HCT116 (cell line): Measurements from ENCODE around the gene LRRC61. TPM values are rescaled to one million over a fixed set of nuclear protein-coding genes. Genes with fewer than 3 reads are reported as not detected.

Experiments
- ATAC-seq: fragments of 200-7000 bp; cut with Tn5 transposase; 2 replicates; pipeline ENCODE4 v1.9.1; 2020; ENCODE audit warnings: mild to moderate bottlenecking, moderate library complexity
- BruUV-seq: library from RNA; stranded (reverse); fragments of 400-500 nt; replicated peaks from 2 replicates; lab custom pipeline; 2021; lab: Mats Ljungman, UMichigan
- CTCF ChIA-PET: fragments of 300-600 bp; sonication (Branson Sonifier 250); formaldehyde crosslinking; loops from one replicate; lab custom pipeline; 2021; ENCODE audit warnings: antibody characterized with exemption; lab: Charles Lee
- POLR2A ChIA-PET: fragments of 300-600, 350-600 bp; sonication (Branson Sonifier 250); formaldehyde crosslinking; loops from one replicate; lab custom pipeline; 2021; ENCODE audit warnings: antibody characterized with exemption; lab: Charles Lee
- RAD21 ChIA-PET, 2 experiments: fragments of 300-600 bp; sonication (Branson Sonifier 250); formaldehyde crosslinking; loops; one replicate each; lab custom pipeline; 2023; ENCODE audit warnings: low total read pairs in 2 of 2; ENCODE audit not compliant: uncharacterized antibody in 2 of 2, unreplicated experiment in 2 of 2, low non-redundant PET in 1 of 2; lab: Charles Lee
- DNase-seq: peaks from one replicate; pipeline ENCODE4 v3.0.0-alpha.2; 2010; ENCODE audit warnings: low read depth, low spot score
- H2AFZ ChIP-seq: fragments of 200-600 bp; shearing (Covaris generic), sonication (generic); 2 replicates; pipeline ENCODE4 v1.6.1; 2017; ENCODE audit warnings: low read depth, mixed run types, mixed read lengths, antibody characterized with exemption, low read length; ENCODE audit not compliant: poor library complexity, severe bottlenecking
- H3K27ac ChIP-seq: 2 replicates; pipeline ENCODE4 v1.5.1; 2012; ENCODE audit warnings: low read depth, low read length
- H3K27me3 ChIP-seq: fragments of 200-600 bp; sonication (generic); 2 replicates; pipeline ENCODE4 v1.6.1; 2016; ENCODE audit warnings: mixed run types, low read length, mixed read lengths; ENCODE audit not compliant: insufficient read depth
- H3K36me3 ChIP-seq, 2 experiments: fragments of 200-500 bp in 1 of 2; fragments of 200-600 bp in 1 of 2; sonication (Bioruptor generic) in 1 of 2; sonication (generic) in 1 of 2; 2 replicates each; pipeline versions ENCODE4 v1.5.1 to v1.6.1; 2014 to 2016; ENCODE audit warnings: low read length in 2 of 2, inconsistent platforms in 1 of 2, mixed read lengths in 1 of 2, mixed run types in 1 of 2; ENCODE audit not compliant: insufficient read depth in 2 of 2, control insufficient read depth in 1 of 2
- H3K4me1 ChIP-seq, 2 experiments: fragments of 200-600 bp in 1 of 2; sonication (generic) in 1 of 2; 2 replicates each; pipeline versions ENCODE4 v1.5.1 to v1.6.1; 2012 to 2017; ENCODE audit warnings: low read length in 2 of 2, inconsistent platforms in 1 of 2, mild to moderate bottlenecking in 1 of 2, mixed read lengths in 1 of 2, mixed run types in 1 of 2, moderate library complexity in 1 of 2; ENCODE audit not compliant: insufficient read depth in 2 of 2, control insufficient read depth in 1 of 2
- H3K4me2 ChIP-seq: fragments of 200-600 bp; sonication (generic); 2 replicates; pipeline ENCODE4 v1.6.1; 2017; ENCODE audit warnings: mixed run types, low read length, mixed read lengths
- H3K4me3 ChIP-seq, 2 experiments: fragments of 200-600 bp in 1 of 2; sonication (generic) in 1 of 2; replicated peaks in 1 of 2; 2 replicates each; pipeline ENCODE4 v1.5.1; 2011 to 2016; ENCODE audit warnings: low read length in 2 of 2, control low read depth in 1 of 2, low read depth in 1 of 2, mild to moderate bottlenecking in 1 of 2, mixed read lengths in 1 of 2, mixed run types in 1 of 2
- H3K79me2 ChIP-seq: fragments of 200-600 bp; sonication (generic); 2 replicates; pipeline ENCODE4 v1.6.1; 2017; ENCODE audit warnings: mild to moderate bottlenecking, mixed run types, low read length, moderate library complexity, mixed read lengths; ENCODE audit not compliant: insufficient read depth
- H3K9ac ChIP-seq: fragments of 200-600 bp; sonication (generic); 2 replicates; pipeline ENCODE4 v1.6.1; 2016; ENCODE audit warnings: low read length, mixed read lengths
- H3K9me2 ChIP-seq: fragments of 200-600 bp; sonication (generic), shearing (Covaris generic); 2 replicates; pipeline ENCODE4 v1.6.1; 2017; ENCODE audit warnings: mixed run types, mild to moderate bottlenecking, moderate library complexity; ENCODE audit not compliant: insufficient read depth
- H3K9me3 ChIP-seq, 2 experiments: fragments of 200-500 bp in 1 of 2; fragments of 200-600 bp in 1 of 2; sonication (Bioruptor generic) in 1 of 2; sonication (generic) in 1 of 2; 2 replicates each; pipeline ENCODE4 v1.6.1; 2014 to 2017; ENCODE audit warnings: low read length in 2 of 2, mixed read lengths in 2 of 2, inconsistent platforms in 1 of 2, low read depth in 1 of 2, mild to moderate bottlenecking in 1 of 2, mixed run types in 1 of 2, moderate library complexity in 1 of 2; ENCODE audit not compliant: control insufficient read depth in 1 of 2, insufficient read depth in 1 of 2
- H4K20me1 ChIP-seq: fragments of 200-600 bp; sonication (generic), shearing (Covaris generic); 2 replicates; pipeline ENCODE4 v1.6.1; 2017; ENCODE audit warnings: mixed run types, mild to moderate bottlenecking, moderate library complexity; ENCODE audit not compliant: insufficient read depth
- CBX3 ChIP-seq: IDR thresholded peaks from 2 replicates; pipeline ENCODE4 v1.6.1; 2012; ENCODE audit warnings: low read depth
- CTCF ChIP-seq, 3 experiments: fragments of 200-600 bp in 1 of 3; sonication (generic) in 1 of 3; IDR thresholded peaks in 2 of 3; conservative IDR thresholded peaks in 1 of 3; 2 replicates each; pipeline ENCODE4 v1.5.1; 2012 to 2017; ENCODE audit warnings: low read depth in 2 of 3, low read length in 2 of 3, antibody characterized with exemption in 1 of 3, borderline replicate concordance in 1 of 3, control low read depth in 1 of 3, mild to moderate bottlenecking in 1 of 3, mixed read lengths in 1 of 3, mixed run types in 1 of 3, moderate library complexity in 1 of 3; ENCODE audit not compliant: insufficient read depth in 1 of 3
- EGR1 ChIP-seq: IDR thresholded peaks from 2 replicates; pipeline ENCODE4 v1.6.1; 2012; ENCODE audit warnings: low read depth
- EZH2 ChIP-seq: fragments of 200-600 bp; sonication (generic); IDR thresholded peaks from 2 replicates; pipeline ENCODE4 v1.6.1; 2017; ENCODE audit warnings: antibody characterized with exemption, mixed run types
- EZH2phosphoT487 ChIP-seq: fragments of 200-600 bp; IDR thresholded peaks from 2 replicates; pipeline ENCODE4 v1.6.1; 2018; ENCODE audit warnings: antibody characterized with exemption, borderline replicate concordance
- FOSL1 ChIP-seq: IDR thresholded peaks from 2 replicates; pipeline ENCODE4 v1.6.1; 2012; ENCODE audit warnings: low read depth
- MAX ChIP-seq: IDR thresholded peaks from 2 replicates; pipeline ENCODE4 v1.6.1; 2012
- POLR2A ChIP-seq: IDR thresholded peaks from 2 replicates; pipeline ENCODE4 v1.7.0; 2011; ENCODE audit warnings: borderline replicate concordance; ENCODE audit not compliant: insufficient read depth, insufficient read length; ENCODE audit errors: extremely low read depth
- RAD21 ChIP-seq: IDR thresholded peaks from 2 replicates; pipeline ENCODE4 v1.6.1; 2012; ENCODE audit warnings: low read depth, mild to moderate bottlenecking
- SIN3A ChIP-seq: IDR thresholded peaks from 2 replicates; pipeline ENCODE4 v1.6.1; 2012; ENCODE audit warnings: low read depth
- SP1 ChIP-seq: IDR thresholded peaks from 2 replicates; pipeline ENCODE4 v1.6.1; 2012; ENCODE audit warnings: low read depth
- SRF ChIP-seq: IDR thresholded peaks from 2 replicates; pipeline ENCODE4 v1.6.1; 2012; ENCODE audit warnings: low read depth
- TCF7L2 ChIP-seq: IDR thresholded peaks from 2 replicates; pipeline ENCODE4 v1.7.0; 2011; ENCODE audit warnings: borderline replicate concordance, inconsistent platforms; ENCODE audit not compliant: insufficient read depth, insufficient read length; ENCODE audit errors: extremely low read depth
- ZBTB33 ChIP-seq: IDR thresholded peaks from 2 replicates; pipeline ENCODE4 v1.6.1; 2011; ENCODE audit warnings: mild to moderate bottlenecking, low read length, moderate library complexity; ENCODE audit not compliant: insufficient replicate concordance; ENCODE audit errors: extremely low read depth
- ZFX ChIP-seq: fragments of 450-650 bp; IDR thresholded peaks from 2 replicates; pipeline ENCODE4 v1.6.1; 2017
- ZNF274 ChIP-seq: fragments of 200-500 bp; sonication (Bioruptor generic); IDR thresholded peaks from 2 replicates; pipeline ENCODE4 v1.6.1; 2014; ENCODE audit warnings: mild to moderate bottlenecking, low read depth, low read length, inconsistent platforms
- intact Hi-C: fragments of 100-400 bp; cut with micrococcal nuclease; formaldehyde crosslinking; loops from 2 replicates; pipeline ENCODE4 v1.10.0; 2022
- total RNA-seq: library from RNA; stranded (reverse); gene quantifications from one replicate; pipeline ENCODE4 v1.2.1, GENCODE V29; 2021; ENCODE audit not compliant: unreplicated experiment
- TF ChIP-seq, protein P1 (sequence below): IDR thresholded peaks from 2 replicates; pipeline ENCODE4 v1.6.1; 2012

LRRC61 gene
- total RNA-seq, 1 experiment from 2014 or later: 12.0 TPM

GRCh38 chr7:150341263-150342120, 18.3 kb downstream of the LRRC61 start, which contains the start of gene RARRES2:
Gene RARRES2 (minus strand): TSS chr7:150341629. CDS start chr7:150340609, 1,020 bp downstream.
- H2AFZ ChIP-seq: no peak within 1 kb of the TSS
- BruUV-seq: no TSS peak
- no peak within 1 kb of the TSS for H3K27ac ChIP-seq
- H3K36me3 ChIP-seq: no peaks in the 10 kb centered on the region
- DNase-seq (no peak), ATAC-seq (no peak)
- CTCF ChIA-PET: no interaction called here
- no peaks in the 10 kb centered on the region for H3K4me1 ChIP-seq
- H3K4me3 ChIP-seq: no peak within 1 kb of the TSS
- H3K27me3 ChIP-seq: no peaks in the 10 kb centered on the region
- no peaks in the 10 kb centered on the region for H4K20me1 ChIP-seq
- H3K9ac ChIP-seq: no peak within 1 kb of the TSS
- H3K79me2 ChIP-seq: no peaks in the 10 kb centered on the region
- no peak within 1 kb of the TSS for H3K4me2 ChIP-seq
- no peaks in the 10 kb centered on the region for H3K9me3 ChIP-seq
- RAD21 ChIA-PET: no interaction called here
- intact Hi-C loops: no loop called here
- POLR2A ChIA-PET: no interaction called here
- no peak for TF ChIP-seq SP1
- TF ChIP-seq EZH2phosphoT487: no peak
- no peak for TF ChIP-seq CBX3
- TF ChIP-seq ZNF274: no peak
- TF ChIP-seq RAD21: no peak
- TF ChIP-seq TCF7L2: no peak
- H3K9me2 ChIP-seq: no peaks in the 10 kb centered on the region

DNA sequence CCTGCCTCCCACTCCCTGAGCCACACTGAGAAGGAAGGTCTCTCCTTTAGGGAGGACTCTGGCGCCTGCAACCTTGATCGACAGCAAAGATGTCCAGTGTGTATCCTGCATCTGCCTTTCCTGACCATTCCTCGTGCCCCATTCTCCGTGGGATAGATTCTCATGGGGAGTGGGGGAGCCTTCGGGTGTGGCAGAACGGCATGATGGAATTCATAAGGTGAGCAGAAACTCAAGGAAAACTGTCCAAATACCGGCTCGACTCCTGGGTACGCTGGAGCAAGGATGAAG, 18.9 kb downstream of the LRRC61 start:
- RAD21 ChIA-PET: no interaction called here
- Histone ChIP-seq H3K79me2 (no peaks in the 10 kb centered on the region), H3K27me3 (no peaks in the 10 kb centered on the region), H3K36me3 (no peaks in the 10 kb centered on the region), H3K27ac (no peak overlapping the region), H4K20me1 (no peaks in the 10 kb centered on the region), H3K9ac (no peak overlapping the region), H3K9me3 (no peaks in the 10 kb centered on the region), H3K4me3 (no peak overlapping the region), H3K9me2 (no peaks in the 10 kb centered on the region), H2AFZ (no peak overlapping the region), H3K4me2 (no peak overlapping the region), H3K4me1 (no peaks in the 10 kb centered on the region)
- no peak for DNase-seq
- intact Hi-C loops: no loop called here
- POLR2A ChIA-PET: no interaction called here
- BruUV-seq: no TSS peak
- no peak for ATAC-seq
- CTCF ChIA-PET: no interaction called here
- TF ChIP-seq FOSL1 (no peak), EZH2 (no peak), MAX (no peak), RAD21 (no peak), EGR1 (no peak), SIN3A (no peak), CTCF (IDR thresholded peaks at IDR 0.05 in 2 of 3, conservative IDR thresholded peaks at IDR 0.05 in 1 of 3; ENCODE audit: borderline replicate concordance in 1 of 3, insufficient read depth in 1 of 3, low read depth in 2 of 3, low read length in 2 of 3) (no peak), POLR2A (no peak), SP1 (no peak), SRF (no peak), ZFX (no peak), ZBTB33 (no peak), EZH2phosphoT487 (no peak)
- TF ChIP-seq, protein P1, sequence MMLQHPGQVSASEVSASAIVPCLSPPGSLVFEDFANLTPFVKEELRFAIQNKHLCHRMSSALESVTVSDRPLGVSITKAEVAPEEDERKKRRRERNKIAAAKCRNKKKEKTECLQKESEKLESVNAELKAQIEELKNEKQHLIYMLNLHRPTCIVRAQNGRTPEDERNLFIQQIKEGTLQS: no peak
